ENCODE data around the gene TUB. TPM values are rescaled to one million over a fixed set of nuclear protein-coding genes. Genes with fewer than 3 reads are reported as not detected.

TUB gene
- total and polyA plus RNA-seq, 2 of the 13 experiments (the other 11 are each of a cell fraction or from before 2014, with no cell fraction given), result 4.3 to 5.6 TPM

DNA sequence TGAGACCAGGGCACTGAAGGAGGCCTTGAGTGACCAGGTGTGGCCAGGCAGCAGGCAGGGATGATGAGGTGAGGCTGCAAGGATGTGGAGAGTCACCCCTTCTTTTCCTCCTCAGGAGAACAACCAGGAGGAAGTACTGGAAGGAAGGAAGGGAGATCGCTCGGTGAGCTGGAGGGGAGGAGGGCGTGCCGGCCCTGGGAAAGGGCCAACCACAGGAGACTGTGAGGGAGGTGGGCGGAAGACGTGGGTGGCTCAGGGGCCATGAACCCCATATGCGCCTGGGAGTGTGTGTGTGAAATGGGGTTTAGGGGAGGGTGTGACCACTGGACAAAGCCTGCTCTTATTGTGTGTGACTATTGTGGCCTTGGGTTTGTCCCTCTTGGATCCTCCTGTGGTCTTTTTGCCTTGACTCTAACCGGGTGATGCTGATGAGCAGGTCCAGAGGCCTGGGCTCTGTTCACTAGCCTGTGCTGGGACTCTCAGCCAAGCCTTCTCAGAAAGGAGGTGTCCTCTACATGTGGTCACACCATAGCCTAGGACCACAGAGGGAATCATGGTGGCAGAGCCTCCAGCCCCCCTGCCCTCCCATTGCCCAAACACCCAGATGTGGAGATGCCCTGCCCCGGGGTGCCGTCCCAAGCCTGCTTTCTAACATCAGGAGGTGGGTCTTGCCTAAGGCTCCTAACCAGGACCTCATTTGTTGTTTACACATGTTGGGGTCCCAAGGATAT, 41.3 kb upstream of the TUB start (continued):
- no peak for TF ChIP-seq CREM (IDR thresholded peaks at IDR 0.05)
- TF ChIP-seq CREM (CRISPR knock-in tag; IDR thresholded peaks at IDR 0.05), result no peak
- no peak for TF ChIP-seq CEBPZ (IDR thresholded peaks at IDR 0.05; ENCODE audit: low read length)
- TF ChIP-seq ZNF484 (CRISPR knock-in tag; IDR thresholded peaks at IDR 0.05; ENCODE audit: borderline replicate concordance, low read depth), result no peak
- no peak for TF ChIP-seq TRIM22 (IDR thresholded peaks at IDR 0.05)
- no peak for TF ChIP-seq ZKSCAN5 (CRISPR knock-in tag; IDR thresholded peaks at IDR 0.05)

- no peaks in the 10 kb centered on the region for H3K36me3 ChIP-seq (replicated peaks in 1 of 2; ENCODE audit: control insufficient read depth in 1 of 2, insufficient read depth in 2 of 2, low read length in 2 of 2)
- no peak overlapping the region for H3K9ac ChIP-seq (ENCODE audit: insufficient read depth, low read depth, low read length)
- intact Hi-C loops (cut with micrococcal nuclease; ENCODE audit: unreplicated experiment), result no loop called here
- H4K20me1 ChIP-seq (ENCODE audit: insufficient read depth, low read length), result no peaks in the 10 kb centered on the region
- no peaks in the 10 kb centered on the region for H3K4me1 ChIP-seq (ENCODE audit: insufficient read depth, low read length)
- no peak overlapping the region for H3K27ac ChIP-seq (ENCODE audit: extremely low read length, insufficient read depth, low read length)
- no peak overlapping the region for H2AFZ ChIP-seq (ENCODE audit: low read length)
- no peaks in the 10 kb centered on the region; a peak in 2 of 5 replicates for H3K27me3 ChIP-seq (ENCODE audit: control insufficient read depth in 1 of 2, insufficient read depth in 2 of 2, low read length in 2 of 2)
- no peak for FAIRE-seq
- no TSS peak for BruUV-seq (replicated peaks)
- no peaks in the 10 kb centered on the region for H3K9me3 ChIP-seq (ENCODE audit: low read length)
- no peak overlapping the region for H3K4me3 ChIP-seq (replicated peaks in 1 of 3; ENCODE audit: insufficient read depth in 1 of 3, low read depth in 2 of 3, low read length in 3 of 3)
- POLR2A ChIA-PET, result no interaction called here
- CTCF ChIA-PET (ENCODE audit: low intra/inter-chr PET ratio, low total read pairs), result no interaction called here
- no peak for DNase-seq (ENCODE audit: low spot score)
- WGBS (ENCODE audit: low lambda C conversion rate), result 4% methylated on average over 3 of the region's 4 CpGs
- in situ Hi-C loops (cut with HindIII; ENCODE audit: extremely low pct_ligation_motif_present, low pct_unique_long_range_greater_than_20kb), result no loop called here
- no peak overlapping the region for H3K4me2 ChIP-seq (ENCODE audit: low read depth, low read length)
- no peaks in the 10 kb centered on the region for H3K79me2 ChIP-seq (ENCODE audit: insufficient read depth, low read length)
- no peak for ATAC-seq
- TF ChIP-seq SNAPC4 (CRISPR knock-in tag; IDR thresholded peaks at IDR 0.05), result no peak
- no peak for TF ChIP-seq WIZ (CRISPR knock-in tag; IDR thresholded peaks at IDR 0.05)
- no peak for TF ChIP-seq ZNF816 (CRISPR knock-in tag; IDR thresholded peaks at IDR 0.05; ENCODE audit: borderline replicate concordance)
- TF ChIP-seq PLRG1 (conservative IDR thresholded peaks at IDR 0.05), result no peak
- TF ChIP-seq HCFC1 (IDR thresholded peaks at IDR 0.05; ENCODE audit: low read depth, low read length), result no peak
- no peak for TF ChIP-seq ZNF776 (CRISPR knock-in tag; IDR thresholded peaks at IDR 0.05)
These were observed 40.6 kb upstream of the TUB start for GRCh38 chr11:8040261-8040920.

All from HepG2 (cell line).